NT2/D1 (cell line): ENCODE data around the gene ADORA2B.

ENCODE experiments used
- SUZ12 ChIP-seq: IDR thresholded peaks from 2 replicates; pipeline ENCODE4 v1.6.1; 2011; ENCODE audit not compliant: insufficient read length, insufficient read depth; ENCODE audit errors: extremely low read depth
- YY1 ChIP-seq: IDR thresholded peaks from 2 replicates; pipeline ENCODE4 v1.6.1; 2011; ENCODE audit not compliant: insufficient read length, insufficient read depth
- ZNF274 ChIP-seq: IDR thresholded peaks from 2 replicates; pipeline ENCODE4 v1.6.1; 2011; ENCODE audit warnings: mild to moderate bottlenecking, low read depth, low read length

GRCh38 chr17:15947271-15947670, 2.3 kb downstream of the ADORA2B start:
- TF ChIP-seq ZNF274 = no peak
- no peak for TF ChIP-seq SUZ12
- TF ChIP-seq YY1 = no peak
